ENCODE measurements around the gene B3GALT5.

B3GALT5 gene

GRCh38 chr21:39604951-39605350 lies 7.8 kb upstream of the B3GALT5 start:
- no peak for DNase-seq (ENCODE audit: low spot score)

DNA sequence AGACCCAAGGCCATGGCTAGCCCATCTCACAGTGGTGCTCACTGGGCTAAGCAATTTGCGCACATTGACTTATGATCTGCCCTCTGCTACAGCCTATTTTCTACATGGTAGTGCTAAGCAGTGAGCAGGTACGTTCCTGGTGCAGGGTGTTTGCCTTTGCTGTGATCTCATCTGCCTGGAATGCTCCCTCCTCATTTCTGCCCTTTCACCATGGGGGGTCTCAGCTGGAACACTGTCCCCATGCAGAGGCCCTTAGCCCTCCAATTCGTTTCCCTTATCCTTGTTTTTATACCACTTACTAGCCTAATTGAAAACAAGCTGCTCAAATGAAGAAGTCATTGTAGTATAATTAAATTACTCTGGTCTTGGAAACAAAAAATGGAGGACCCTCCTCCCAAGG lies 2.0 kb upstream of the B3GALT5 start:
- DNase-seq (ENCODE audit: low spot score): no peak

GRCh38 chr21:39611551-39612190 lies 1.1 kb upstream of the B3GALT5 start:
- no peak for DNase-seq (ENCODE audit: low spot score)

DNA sequence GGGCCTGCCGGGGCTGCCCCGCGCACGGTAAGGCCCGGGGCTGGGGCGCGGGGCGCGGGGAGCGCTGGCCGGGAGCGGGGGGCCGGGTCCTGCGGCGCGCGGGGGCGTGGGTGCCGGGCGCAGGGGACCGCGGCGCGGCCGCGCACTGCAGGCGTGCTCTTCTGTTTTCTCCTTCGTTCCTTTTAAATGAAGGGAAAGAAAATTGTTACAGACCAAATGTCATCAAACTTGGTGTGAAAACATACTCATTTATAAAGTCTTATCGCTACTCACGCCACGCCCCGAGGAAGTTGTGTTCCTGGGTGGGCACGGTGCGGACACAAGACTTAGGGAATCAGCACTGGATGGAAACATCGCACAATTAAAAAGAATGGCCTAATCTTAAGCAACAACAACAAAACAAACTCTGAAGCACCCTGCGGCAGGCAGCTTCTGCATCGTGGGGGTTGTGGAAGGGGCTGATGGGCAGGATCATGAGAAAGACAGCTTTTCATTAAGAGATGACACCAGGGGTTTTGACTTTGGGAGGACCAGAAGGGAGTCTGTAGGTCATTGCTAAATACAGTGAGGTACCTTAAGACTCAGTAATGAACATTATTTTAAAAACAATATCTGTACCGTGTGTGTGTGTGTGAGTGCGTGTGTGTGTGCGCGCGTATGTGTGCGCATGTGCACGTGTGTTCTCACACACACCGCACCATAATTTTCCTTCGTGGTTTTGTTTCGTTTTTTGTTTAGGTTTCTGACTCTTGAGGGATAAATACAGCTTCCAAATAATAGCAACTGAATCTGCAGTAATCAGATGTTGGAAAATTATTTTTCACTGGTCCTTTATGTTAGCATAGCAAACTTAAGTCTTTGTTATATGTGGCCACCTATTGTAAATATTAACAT lies 548 bp downstream of the B3GALT5 start:
- DNase-seq (ENCODE audit: low spot score): no peak

- no peak for DNase-seq (ENCODE audit: low spot score)
Measured at GRCh38 chr21:39616211-39616772, 3.6 kb downstream of the B3GALT5 start.

DNA sequence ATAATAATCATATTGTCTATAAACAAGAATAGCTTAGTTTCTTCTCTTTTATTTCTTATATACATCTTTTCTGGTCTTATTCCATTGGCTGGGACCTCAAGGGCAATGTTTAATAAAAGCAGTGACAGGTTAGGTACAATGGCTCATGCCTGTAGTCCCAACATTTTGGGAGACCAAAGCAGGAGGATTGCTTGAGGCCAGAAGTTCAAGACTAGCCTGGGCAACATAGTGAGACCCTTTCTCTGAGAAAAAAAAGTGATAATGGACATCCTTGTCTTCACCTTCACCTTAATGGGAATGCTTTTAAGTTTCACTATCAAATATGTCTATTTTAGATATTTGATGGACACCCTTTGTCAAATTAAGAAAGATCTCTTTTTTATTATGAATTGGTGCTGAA lies 8.1 kb downstream of the B3GALT5 start:
- no peak for DNase-seq (ENCODE audit: low spot score)

GRCh38 chr21:39625211-39625895 lies 12.6 kb downstream of the B3GALT5 start:
- DNase-seq (ENCODE audit: low spot score): no peak

DNA sequence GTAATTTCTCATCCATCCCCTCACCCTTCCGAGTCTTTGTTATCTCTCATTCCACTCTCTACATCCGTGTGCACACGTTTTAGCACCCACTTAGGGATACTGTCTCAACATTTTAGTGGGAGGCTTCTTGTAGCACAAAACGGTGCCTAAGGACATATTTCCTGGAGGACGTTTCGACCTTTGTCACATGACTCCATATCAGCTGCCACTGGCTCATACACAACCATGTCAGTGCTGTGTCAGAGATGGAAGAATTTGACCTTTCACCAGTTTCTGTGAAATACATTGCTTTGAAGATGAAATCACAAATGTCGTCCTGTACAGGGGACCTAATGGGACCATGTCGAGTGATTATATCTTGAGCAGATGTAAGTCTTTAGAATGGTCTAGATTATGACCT lies 15.6 kb downstream of the B3GALT5 start:
- no peak for DNase-seq (ENCODE audit: low spot score)

- DNase-seq (ENCODE audit: low spot score): no peak
Measured at GRCh38 chr21:39630191-39630591, 17.5 kb downstream of the B3GALT5 start.

DNA sequence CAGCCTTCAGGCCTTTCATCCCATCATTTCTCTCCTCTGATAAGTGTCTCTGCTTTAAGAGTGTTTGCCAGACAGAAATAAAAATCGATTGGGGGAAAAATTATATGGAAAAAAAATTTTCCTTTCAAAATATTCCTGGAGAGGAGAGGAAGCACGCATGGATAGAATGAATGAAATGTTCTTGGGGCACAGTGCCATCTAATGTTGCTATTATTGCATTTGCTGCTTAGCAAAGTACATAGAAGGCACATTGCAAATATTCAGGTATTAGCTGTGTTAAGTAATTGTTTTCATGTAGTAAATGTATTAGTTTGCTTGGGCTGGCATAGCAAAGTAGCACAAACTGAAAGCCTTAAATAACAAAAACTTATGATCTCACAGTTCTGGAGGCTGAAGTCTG lies 18.1 kb downstream of the B3GALT5 start:
- no peak for DNase-seq (ENCODE audit: low spot score)

DNA sequence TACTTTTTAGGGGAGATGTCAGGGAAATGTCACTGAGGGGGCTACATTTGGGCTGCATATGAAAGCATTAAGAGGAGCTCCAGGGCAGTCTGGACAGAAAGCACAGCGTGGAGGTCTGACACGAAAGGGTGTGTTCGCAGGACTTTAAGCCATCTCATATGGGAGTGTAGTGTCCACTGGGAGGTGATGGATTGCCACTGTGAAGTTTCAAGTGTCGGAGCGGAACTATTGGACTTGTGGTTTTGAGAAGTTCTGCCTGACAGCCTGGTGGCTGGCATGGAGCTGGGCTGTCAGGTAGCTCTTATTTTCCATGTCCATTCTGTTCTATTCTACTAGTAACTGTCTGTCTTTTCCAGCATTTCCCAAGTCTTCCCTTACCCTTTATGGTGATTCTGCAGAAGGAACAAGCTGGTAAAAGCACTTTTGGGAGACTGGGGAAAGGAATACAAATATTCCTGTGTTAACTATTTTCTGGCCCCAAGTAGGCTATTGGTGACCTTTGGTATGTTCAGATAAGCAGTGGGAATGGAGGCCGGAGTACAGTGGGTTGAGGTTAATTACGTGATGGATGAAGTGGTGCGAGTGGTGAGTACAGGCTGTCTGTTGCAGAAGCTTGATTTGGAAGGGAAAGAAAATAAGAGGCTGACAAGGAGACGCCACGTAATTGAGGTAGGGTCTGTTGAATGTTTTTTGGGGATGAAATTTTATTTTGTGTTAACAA lies 19.3 kb downstream of the B3GALT5 start:
- no peak for DNase-seq (ENCODE audit: low spot score)

DNA sequence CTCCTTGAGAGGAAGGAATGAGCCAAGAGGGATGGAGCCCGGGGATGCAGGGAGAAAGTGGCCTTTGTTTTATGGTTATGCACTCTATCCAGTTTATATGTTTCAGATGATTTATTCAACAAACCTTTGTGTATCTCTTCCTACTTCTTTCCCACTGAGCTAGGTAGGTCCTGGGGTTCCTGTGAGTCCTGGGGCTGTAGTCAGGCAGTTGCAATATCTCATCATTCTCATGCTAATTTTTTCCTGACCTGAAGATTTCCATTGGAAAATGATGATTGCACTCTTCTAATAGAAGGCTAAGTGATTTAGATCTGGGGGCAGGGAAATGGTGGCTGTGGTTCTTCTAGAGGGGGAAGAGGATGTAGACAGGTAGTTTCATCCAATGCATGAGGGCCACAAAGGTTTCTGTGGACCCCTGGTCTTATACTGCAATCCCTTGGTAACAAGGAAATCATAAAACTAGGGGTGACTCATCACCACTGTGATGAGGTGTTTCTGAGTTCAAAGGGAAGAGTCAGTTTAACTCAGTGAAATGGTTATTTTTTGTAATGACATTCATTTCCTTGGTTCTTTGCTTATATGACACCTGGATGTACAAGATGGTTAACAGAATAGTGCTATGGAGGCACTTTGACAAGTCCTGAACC lies 20.2 kb downstream of the B3GALT5 start:
- DNase-seq (ENCODE audit: low spot score): no peak

DNA sequence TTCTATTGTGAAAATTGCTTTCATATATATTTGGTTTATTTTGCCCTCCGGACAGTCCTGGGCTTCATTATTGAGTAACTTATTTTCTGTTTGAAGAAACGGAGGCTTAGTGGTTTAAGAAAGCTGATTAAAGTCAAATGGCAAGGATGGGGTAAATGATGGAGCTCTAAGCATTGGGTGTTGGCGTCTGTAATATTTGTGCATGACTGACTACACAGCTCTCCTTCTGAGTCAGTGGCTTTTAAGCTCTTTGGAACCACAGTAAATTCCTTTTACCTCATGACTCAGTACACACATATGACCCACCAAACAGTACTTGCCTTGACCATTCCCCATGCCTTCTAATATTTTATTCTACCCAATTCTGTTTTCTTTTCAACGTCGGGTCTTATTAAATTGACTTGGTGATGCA lies 21.0 kb downstream of the B3GALT5 start:
- DNase-seq (ENCODE audit: low spot score): no peak

- no peak for DNase-seq (ENCODE audit: low spot score)
Measured at GRCh38 chr21:39634507-39634906, 21.8 kb downstream of the B3GALT5 start.

DNA sequence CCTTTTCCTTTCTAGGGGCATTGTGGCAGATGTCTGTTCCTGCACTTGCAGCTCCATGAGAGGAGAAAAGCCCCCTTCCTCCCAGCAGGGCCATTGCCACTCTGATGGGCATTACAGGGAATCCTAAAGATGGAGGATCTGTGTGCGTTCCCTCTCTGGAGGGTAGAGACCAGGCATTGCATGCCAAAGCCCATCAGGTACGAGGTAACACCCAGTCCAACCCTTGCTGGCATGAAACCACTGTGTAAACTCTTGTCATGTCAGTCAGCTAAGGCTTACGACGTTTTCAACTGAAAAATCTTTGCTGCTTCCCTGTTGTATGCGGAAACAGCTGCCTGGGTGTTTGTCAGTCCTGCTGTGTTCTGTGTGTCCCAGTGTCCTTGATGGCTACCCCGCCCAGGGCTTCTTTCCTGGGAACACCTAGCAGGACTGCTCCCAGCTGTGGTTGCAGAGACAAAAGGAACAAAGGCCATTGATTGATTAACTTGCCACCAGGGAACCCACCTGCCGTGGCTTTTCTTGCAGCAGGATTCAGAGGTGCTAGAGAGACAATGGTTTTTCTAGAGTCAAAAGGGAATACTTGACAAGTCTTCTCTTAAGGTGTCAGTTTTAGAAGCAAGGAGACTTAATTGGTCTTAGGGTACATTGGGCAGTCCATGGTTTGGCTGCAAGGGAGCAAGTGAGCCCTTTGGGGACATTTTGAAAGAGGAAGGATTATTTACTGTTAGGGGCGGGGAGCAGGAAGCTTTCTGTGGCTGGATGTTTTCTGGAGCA lies 24.6 kb downstream of the B3GALT5 start:
- DNase-seq (ENCODE audit: low spot score): no peak

GRCh38 chr21:39637971-39638240 lies 25.2 kb downstream of the B3GALT5 start:
- DNase-seq (ENCODE audit: low spot score): no peak

- no peak for DNase-seq (ENCODE audit: low spot score)
Measured at GRCh38 chr21:39638281-39638680, 25.5 kb downstream of the B3GALT5 start.

DNA sequence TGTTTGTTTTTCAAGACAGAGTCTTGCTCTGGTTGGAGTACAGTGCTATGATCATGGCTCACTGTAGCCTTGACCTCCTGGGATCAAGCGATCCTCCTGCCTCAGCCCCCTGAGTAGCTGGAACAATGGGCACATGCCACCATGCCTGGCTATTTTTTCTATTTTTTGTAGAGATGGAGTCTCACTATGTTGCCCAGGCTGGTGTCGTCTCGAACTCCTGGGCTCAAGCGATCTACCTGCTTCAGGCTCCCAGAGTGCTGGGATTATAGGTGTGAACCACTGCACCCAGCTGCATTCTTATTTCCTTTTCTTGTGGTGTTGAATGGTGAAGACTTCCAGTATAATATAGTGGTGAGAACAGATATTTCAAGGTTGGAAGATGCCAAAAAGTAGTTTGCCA lies 28.0 kb downstream of the B3GALT5 start:
- DNase-seq (ENCODE audit: low spot score): no peak

- no peak for DNase-seq (ENCODE audit: low spot score)
Measured at GRCh38 chr21:39641827-39642450, 29.2 kb downstream of the B3GALT5 start.

GRCh38 chr21:39644062-39644560 lies 31.4 kb downstream of the B3GALT5 start:
- DNase-seq (ENCODE audit: low spot score): no peak

All from germinal center (tissue), 1 donor.